HepG2 (cell line): ENCODE measurements around the gene STX4. TPM values are rescaled to one million over a fixed set of nuclear protein-coding genes. Genes with fewer than 3 reads are reported as not detected.

ENCODE experiments used
- CBX1 ChIP-seq: IDR thresholded peaks from one replicate; pipeline ENCODE4 v1.6.1; 2016; ENCODE audit warnings: antibody characterized with exemption, low read depth
- CREB3 ChIP-seq: sonication (generic); formaldehyde crosslinking; IDR thresholded peaks from 2 replicates; pipeline ENCODE4 v1.5.0; 2020; ENCODE audit warnings: missing genetic modification reagents
- GATAD1 ChIP-seq: IDR thresholded peaks from 2 replicates; pipeline ENCODE4 v1.6.1; 2016; ENCODE audit warnings: missing genetic modification reagents, missing compliant biosample characterization
- HNF1A ChIP-seq, 2 experiments: sonication (generic) in 1 of 2; formaldehyde crosslinking in 1 of 2; IDR thresholded peaks; 2 replicates each; pipeline versions ENCODE4 v1.4.0 to v1.6.1; 2016 to 2020; ENCODE audit warnings: borderline replicate concordance in 1 of 2, low read depth in 1 of 2, mild to moderate bottlenecking in 1 of 2, missing genetic modification reagents in 1 of 2
- HOXA7 ChIP-seq: sonication (generic); formaldehyde crosslinking; IDR thresholded peaks from 2 replicates; pipeline ENCODE4 v1.8.1; 2022; ENCODE audit warnings: mild to moderate bottlenecking, missing genetic modification reagents, moderate library complexity
- ISX ChIP-seq: sonication (generic); formaldehyde crosslinking; conservative IDR thresholded peaks from 2 replicates; pipeline ENCODE4 v1.5.0; 2020; ENCODE audit warnings: missing genetic modification reagents
- KDM1A ChIP-seq: IDR thresholded peaks from 2 replicates; pipeline ENCODE4 v1.6.1; 2016; ENCODE audit warnings: missing compliant biosample characterization
- MYC ChIP-seq: sonication (generic); formaldehyde crosslinking; IDR thresholded peaks from 2 replicates; pipeline ENCODE4 v1.9.0; 2021; ENCODE audit warnings: missing genetic modification reagents, borderline replicate concordance
- SNAPC4 ChIP-seq: sonication (generic); formaldehyde crosslinking; IDR thresholded peaks from 2 replicates; pipeline ENCODE4 v1.4.0; 2020; ENCODE audit warnings: mild to moderate bottlenecking, missing genetic modification reagents
- SSRP1 ChIP-seq: IDR thresholded peaks from 2 replicates; pipeline ENCODE4 v1.6.1; 2016; ENCODE audit warnings: control low read depth
- ZNF264 ChIP-seq: sonication (generic); formaldehyde crosslinking; IDR thresholded peaks from 2 replicates; pipeline ENCODE4 v1.4.0; 2020; ENCODE audit warnings: missing genetic modification reagents
- ZNF446 ChIP-seq: sonication (generic); formaldehyde crosslinking; IDR thresholded peaks from 2 replicates; pipeline ENCODE4 v1.5.0; 2020; ENCODE audit warnings: mild to moderate bottlenecking, missing genetic modification reagents
- ZNF605 ChIP-seq: sonication (generic); formaldehyde crosslinking; IDR thresholded peaks from 2 replicates; pipeline ENCODE4 v1.8.0; 2022; ENCODE audit warnings: mild to moderate bottlenecking, missing genetic modification reagents
- ZNF7 ChIP-seq: IDR thresholded peaks from 2 replicates; pipeline ENCODE4 v1.6.1; 2016; ENCODE audit warnings: missing biosample characterization, missing genetic modification reagents
- ZNF782 ChIP-seq: sonication (generic); formaldehyde crosslinking; IDR thresholded peaks from 2 replicates; pipeline ENCODE4 v1.4.0; 2020; ENCODE audit warnings: missing genetic modification reagents, mild to moderate bottlenecking, borderline replicate concordance
- polyA plus RNA-seq, 8 experiments: library from polyadenylated mRNA; depleted of rRNA in 3 of 8; stranded (reverse) in 7 of 8; unstranded in 1 of 8; fragments of >200 nt; fragmentation: Illumina TruSeq in 4 of 8; extraction: Trizol in 4 of 8; gene quantifications; 2 replicates each; pipeline versions ENCODE4 v1.2.1 to v1.2.3, GENCODE V29; 2011 to 2016; ENCODE audit warnings: low read depth in 4 of 8, missing spikeins in 1 of 8, mixed read lengths in 1 of 8; ENCODE audit not compliant: insufficient read depth in 1 of 8
- total RNA-seq, 5 experiments: library from RNA; depleted of rRNA; stranded (reverse); fragments of >200 nt; fragmentation: Illumina TruSeq; extraction: Trizol; gene quantifications; 2 replicates each; pipeline ENCODE4 v1.2.3, GENCODE V29; 2016; ENCODE audit warnings: low read depth in 1 of 5
- TF ChIP-seq, protein P1 (sequence below): IDR thresholded peaks from 2 replicates; pipeline ENCODE4 v1.6.1; 2016; ENCODE audit warnings: control low read depth
- TF ChIP-seq, protein P2 (sequence below): sonication (generic); formaldehyde crosslinking; IDR thresholded peaks from 2 replicates; pipeline ENCODE4 v1.8.0; 2022; ENCODE audit warnings: mild to moderate bottlenecking, missing genetic modification reagents, moderate library complexity

The STX4 gene
- total and polyA plus RNA-seq, 2 of the 13 experiments (the other 11 are each of a cell fraction or from before 2014, with no cell fraction given) = 29.2 to 34.6 TPM

DNA sequence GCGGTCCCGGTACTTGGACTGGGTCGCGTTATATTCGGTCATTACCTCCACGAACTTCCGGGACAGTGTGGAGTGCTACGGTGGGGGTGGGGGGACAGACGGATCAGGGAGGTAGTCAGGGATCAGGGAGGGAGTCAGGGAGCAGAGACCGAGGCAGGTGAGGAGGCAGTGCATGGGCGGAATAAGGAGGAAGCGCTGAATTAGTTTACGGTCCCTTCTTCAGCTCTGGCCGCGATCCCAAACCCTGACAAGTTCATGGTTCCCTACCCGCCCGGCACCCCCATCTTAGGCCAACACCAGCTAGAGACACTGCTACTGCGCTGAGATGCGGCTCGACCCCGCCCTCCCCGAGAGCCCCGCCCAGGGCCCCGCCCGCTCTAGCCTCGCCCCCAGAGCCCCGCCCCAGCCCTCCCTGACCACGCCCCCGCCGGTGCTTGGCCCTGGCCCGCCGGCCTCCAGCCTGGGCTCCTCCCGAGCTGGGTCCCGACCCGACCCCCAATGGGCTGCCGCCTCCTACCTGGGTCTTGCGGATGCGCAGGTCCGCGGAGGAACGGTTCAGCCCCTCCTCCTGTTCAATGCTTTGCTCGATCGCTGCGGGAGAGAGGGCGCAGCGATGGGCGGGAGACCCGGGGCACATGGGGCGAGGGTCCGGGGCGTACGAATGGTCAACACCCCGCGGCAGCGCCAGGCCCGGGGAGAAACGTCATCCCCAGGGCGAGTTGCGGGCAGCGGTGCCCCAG lies 36.2 kb upstream of the STX4 start (continued):
- TF ChIP-seq, protein P1, sequence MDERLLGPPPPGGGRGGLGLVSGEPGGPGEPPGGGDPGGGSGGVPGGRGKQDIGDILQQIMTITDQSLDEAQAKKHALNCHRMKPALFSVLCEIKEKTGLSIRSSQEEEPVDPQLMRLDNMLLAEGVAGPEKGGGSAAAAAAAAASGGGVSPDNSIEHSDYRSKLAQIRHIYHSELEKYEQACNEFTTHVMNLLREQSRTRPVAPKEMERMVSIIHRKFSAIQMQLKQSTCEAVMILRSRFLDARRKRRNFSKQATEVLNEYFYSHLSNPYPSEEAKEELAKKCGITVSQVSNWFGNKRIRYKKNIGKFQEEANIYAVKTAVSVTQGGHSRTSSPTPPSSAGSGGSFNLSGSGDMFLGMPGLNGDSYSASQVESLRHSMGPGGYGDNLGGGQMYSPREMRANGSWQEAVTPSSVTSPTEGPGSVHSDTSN (CRISPR knock-in tag) = no peak
- TF ChIP-seq GATAD1 (no peak; the same call in 1 of the 2 replicates), ZNF605 (CRISPR knock-in tag) (no peak; the same call in 1 of the 2 replicates), HNF1A (IDR thresholded peaks at IDR 0.05; ENCODE audit: low read depth) (no peak), HNF1A (CRISPR knock-in tag; IDR thresholded peaks at IDR 0.05; ENCODE audit: borderline replicate concordance) (peak; percentile 11; the same call in 1 of the 2 replicates), SSRP1 (CRISPR knock-in tag) (no peak), MYC (CRISPR knock-in tag) (peak; percentile 78), ZNF7 (0 out of 2 replicates have a peak, but pooled peaks have one; percentile 5), ISX (CRISPR knock-in tag) (no peak; the same call in 1 of the 2 replicates), CREB3 (peak; percentile 90), ZNF446 (CRISPR knock-in tag) (no peak), HOXA7 (no peak), ZNF264 (CRISPR knock-in tag) (no peak; the same call in 1 of the 2 replicates), SNAPC4 (CRISPR knock-in tag) (no peak), KDM1A (CRISPR knock-in tag) (no peak), ZNF782 (CRISPR knock-in tag) (no peak), CBX1 (no peak)
- TF ChIP-seq, protein P2, sequence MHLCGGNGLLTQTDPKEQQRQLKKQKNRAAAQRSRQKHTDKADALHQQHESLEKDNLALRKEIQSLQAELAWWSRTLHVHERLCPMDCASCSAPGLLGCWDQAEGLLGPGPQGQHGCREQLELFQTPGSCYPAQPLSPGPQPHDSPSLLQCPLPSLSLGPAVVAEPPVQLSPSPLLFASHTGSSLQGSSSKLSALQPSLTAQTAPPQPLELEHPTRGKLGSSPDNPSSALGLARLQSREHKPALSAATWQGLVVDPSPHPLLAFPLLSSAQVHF (CRISPR knock-in tag) = peak; percentile 38; the same call in 1 of the 2 replicates
